Measurements from ENCODE around the gene A1BG. TPM values are rescaled to one million over a fixed set of nuclear protein-coding genes. Genes with fewer than 3 reads are reported as not detected.

Gene A1BG
- total and polyA plus RNA-seq, 2 of the 13 experiments (the other 11 are each of a cell fraction or from before 2014, with no cell fraction given) = 14.7 to 41.4 TPM

- no peak for TF ChIP-seq ZNF687 (CRISPR knock-in tag; IDR thresholded peaks at IDR 0.05)
Observed at GRCh38 chr19:58335630-58336029, 17.7 kb downstream of the A1BG start (continued).

GRCh38 chr19:58334691-58335249, 18.5 kb downstream of the A1BG start:
- 0 out of 2 replicates have a peak, but pooled peaks cover 6% of the 10 kb centered on the region for H3K4me1 ChIP-seq (ENCODE audit: insufficient read depth, low read length)
- no peaks in the 10 kb centered on the region for H4K20me1 ChIP-seq (ENCODE audit: insufficient read depth, low read length)
- BruUV-seq (replicated peaks) = no TSS peak
- DNase-seq (ENCODE audit: low spot score) = no peak
- in situ Hi-C loops (cut with HindIII; ENCODE audit: extremely low pct_ligation_motif_present, low pct_unique_long_range_greater_than_20kb) = no loop called here
- 97% methylated on average over 14 of the region's 19 CpGs for WGBS (ENCODE audit: low lambda C conversion rate)
- no peak for TF ChIP-seq KDM4B (CRISPR knock-in tag; IDR thresholded peaks at IDR 0.05)
- TF ChIP-seq MATR3 (CRISPR knock-in tag; IDR thresholded peaks at IDR 0.05) = no peak
- no peak for TF ChIP-seq GRHL1 (CRISPR knock-in tag; conservative IDR thresholded peaks at IDR 0.05)
- TF ChIP-seq ZNF343 (CRISPR knock-in tag; IDR thresholded peaks at IDR 0.05) = no peak
- no peak for TF ChIP-seq ZNF264 (CRISPR knock-in tag; IDR thresholded peaks at IDR 0.05)
- TF ChIP-seq ZNF414 (CRISPR knock-in tag; IDR thresholded peaks at IDR 0.05) = no peak
- TF ChIP-seq NR1H2 (CRISPR knock-in tag; IDR thresholded peaks at IDR 0.05; ENCODE audit: borderline replicate concordance, low read depth) = no peak
- TF ChIP-seq RNF2 (conservative IDR thresholded peaks at IDR 0.05; ENCODE audit: low read depth) = no peak
- H3K4me2 ChIP-seq (ENCODE audit: low read depth, low read length) = no peak overlapping the region
- H3K27ac ChIP-seq (ENCODE audit: extremely low read length, insufficient read depth, low read length) = no peak overlapping the region
- H3K9me3 ChIP-seq (ENCODE audit: low read length) = no peaks in the 10 kb centered on the region
- intact Hi-C loops (cut with micrococcal nuclease; ENCODE audit: unreplicated experiment) = no loop called here
- CTCF ChIA-PET (ENCODE audit: low intra/inter-chr PET ratio, low total read pairs) = no interaction called here
- no peaks in the 10 kb centered on the region for H3K79me2 ChIP-seq (ENCODE audit: insufficient read depth, low read length)
- H3K4me3 ChIP-seq (replicated peaks in 1 of 3; ENCODE audit: insufficient read depth in 1 of 3, low read depth in 2 of 3, low read length in 3 of 3) = no peak overlapping the region
- FAIRE-seq = no peak
- POLR2A ChIA-PET = no interaction called here
- no peak overlapping the region for H3K9ac ChIP-seq (ENCODE audit: insufficient read depth, low read depth, low read length)
- H3K36me3 ChIP-seq (replicated peaks in 1 of 2; ENCODE audit: control insufficient read depth in 1 of 2, insufficient read depth in 2 of 2, low read length in 2 of 2) = peaks cover 14 to 35% of the 10 kb centered on the region in 2 experiments; a peak in 4 of 5 replicates
- ATAC-seq = no peak
- H2AFZ ChIP-seq (ENCODE audit: low read length) = no peak overlapping the region
- H3K27me3 ChIP-seq (ENCODE audit: control insufficient read depth in 1 of 2, insufficient read depth in 2 of 2, low read length in 2 of 2) = no peaks in the 10 kb centered on the region
